WI38 (cell line): ENCODE data around the gene PRSS27.
A peak's percentile ranks its signal among the peaks of the same experiment; 100 is the strongest.

Source experiments
- H3K4me3 ChIP-seq: 2 replicates; pipeline ENCODE4 v1.5.1; 2011; ENCODE audit warnings: low read depth, mild to moderate bottlenecking, control low read depth, low read length
- TF ChIP-seq, protein P1 (sequence below): IDR thresholded peaks from 2 replicates; pipeline ENCODE4 v1.5.1; 2012; ENCODE audit warnings: low read depth, mild to moderate bottlenecking, control low read depth, low read length

PRSS27 gene

DNA sequence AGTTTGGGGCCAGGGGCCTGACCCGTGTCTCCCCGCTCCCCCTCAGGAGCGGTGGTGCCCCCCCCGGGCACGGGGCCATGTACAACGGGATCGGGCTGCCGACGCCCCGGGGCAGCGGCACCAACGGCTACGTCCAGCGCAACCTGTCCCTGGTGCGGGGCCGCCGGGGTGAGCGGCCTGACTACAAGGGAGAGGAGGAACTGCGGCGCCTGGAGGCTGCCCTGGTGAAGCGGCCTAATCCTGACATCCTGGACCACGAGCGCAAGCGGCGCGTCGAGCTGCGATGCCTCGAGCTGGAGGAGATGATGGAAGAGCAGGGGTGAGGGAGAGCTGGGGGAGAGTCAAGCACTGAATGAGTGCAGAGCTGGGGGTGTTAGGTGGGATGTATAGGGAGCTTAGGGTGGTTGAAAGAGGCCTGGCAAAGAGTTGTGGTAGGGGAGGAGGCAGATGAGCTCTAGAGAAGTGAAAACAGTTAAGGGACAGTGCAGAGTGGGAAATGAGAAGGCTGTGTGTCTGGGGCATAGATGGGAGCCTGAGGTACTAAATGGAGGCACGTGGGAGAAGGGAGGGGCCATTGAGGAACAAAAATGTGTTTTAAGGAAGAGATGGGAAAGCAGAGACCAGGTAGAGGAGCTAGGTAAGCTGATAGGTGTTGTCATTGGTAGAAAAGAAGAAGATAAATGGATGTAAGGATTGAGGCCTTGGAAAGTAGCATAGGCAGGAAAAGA, 36.4 kb upstream of the PRSS27 start:
- TF ChIP-seq, protein P1, sequence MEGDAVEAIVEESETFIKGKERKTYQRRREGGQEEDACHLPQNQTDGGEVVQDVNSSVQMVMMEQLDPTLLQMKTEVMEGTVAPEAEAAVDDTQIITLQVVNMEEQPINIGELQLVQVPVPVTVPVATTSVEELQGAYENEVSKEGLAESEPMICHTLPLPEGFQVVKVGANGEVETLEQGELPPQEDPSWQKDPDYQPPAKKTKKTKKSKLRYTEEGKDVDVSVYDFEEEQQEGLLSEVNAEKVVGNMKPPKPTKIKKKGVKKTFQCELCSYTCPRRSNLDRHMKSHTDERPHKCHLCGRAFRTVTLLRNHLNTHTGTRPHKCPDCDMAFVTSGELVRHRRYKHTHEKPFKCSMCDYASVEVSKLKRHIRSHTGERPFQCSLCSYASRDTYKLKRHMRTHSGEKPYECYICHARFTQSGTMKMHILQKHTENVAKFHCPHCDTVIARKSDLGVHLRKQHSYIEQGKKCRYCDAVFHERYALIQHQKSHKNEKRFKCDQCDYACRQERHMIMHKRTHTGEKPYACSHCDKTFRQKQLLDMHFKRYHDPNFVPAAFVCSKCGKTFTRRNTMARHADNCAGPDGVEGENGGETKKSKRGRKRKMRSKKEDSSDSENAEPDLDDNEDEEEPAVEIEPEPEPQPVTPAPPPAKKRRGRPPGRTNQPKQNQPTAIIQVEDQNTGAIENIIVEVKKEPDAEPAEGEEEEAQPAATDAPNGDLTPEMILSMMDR: no peak
- H3K4me3 ChIP-seq: no peak overlapping the region

DNA sequence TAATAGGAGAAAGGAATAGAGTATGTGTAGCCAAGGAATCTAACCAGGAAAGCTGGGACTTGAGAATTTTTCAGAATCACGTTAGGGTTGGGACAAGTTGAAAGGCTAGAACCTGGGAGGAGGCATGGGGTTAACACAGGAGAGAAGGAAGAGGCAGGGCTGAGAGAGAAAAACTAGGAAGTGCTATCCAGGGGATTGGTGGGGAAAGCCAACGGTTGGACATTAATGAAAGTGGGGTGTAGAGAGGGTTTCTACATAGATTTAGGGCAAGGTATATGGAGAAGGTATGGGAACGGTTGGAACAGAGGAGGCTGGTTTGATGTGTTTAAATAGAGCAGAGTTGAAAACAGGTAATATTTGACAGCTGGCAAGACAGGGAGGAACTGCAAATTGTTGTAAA, 35.1 kb upstream of the PRSS27 start:
- peak overlapping the region; percentile 82 for H3K4me3 ChIP-seq

DNA sequence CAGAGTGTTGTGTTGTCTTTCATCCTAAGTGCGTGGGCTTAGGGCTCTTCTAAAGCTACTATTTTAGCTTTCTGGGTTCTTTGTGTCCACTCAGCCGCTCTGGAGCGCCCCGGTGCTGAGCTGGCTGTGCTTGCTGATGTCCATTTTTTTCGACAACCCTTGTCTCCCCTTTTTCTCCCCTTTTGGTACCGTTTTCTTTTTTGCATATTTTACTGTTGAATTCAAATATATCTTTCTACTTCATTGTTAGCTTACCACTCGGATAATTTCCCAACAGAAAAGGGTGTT, 33.7 kb upstream of the PRSS27 start:
- TF ChIP-seq, protein P1: no peak
- peak overlapping the region; percentile 82 for H3K4me3 ChIP-seq

More for the DNA sequence above, 35.1 kb upstream of the PRSS27 start:
- TF ChIP-seq, protein P1: no peak

DNA sequence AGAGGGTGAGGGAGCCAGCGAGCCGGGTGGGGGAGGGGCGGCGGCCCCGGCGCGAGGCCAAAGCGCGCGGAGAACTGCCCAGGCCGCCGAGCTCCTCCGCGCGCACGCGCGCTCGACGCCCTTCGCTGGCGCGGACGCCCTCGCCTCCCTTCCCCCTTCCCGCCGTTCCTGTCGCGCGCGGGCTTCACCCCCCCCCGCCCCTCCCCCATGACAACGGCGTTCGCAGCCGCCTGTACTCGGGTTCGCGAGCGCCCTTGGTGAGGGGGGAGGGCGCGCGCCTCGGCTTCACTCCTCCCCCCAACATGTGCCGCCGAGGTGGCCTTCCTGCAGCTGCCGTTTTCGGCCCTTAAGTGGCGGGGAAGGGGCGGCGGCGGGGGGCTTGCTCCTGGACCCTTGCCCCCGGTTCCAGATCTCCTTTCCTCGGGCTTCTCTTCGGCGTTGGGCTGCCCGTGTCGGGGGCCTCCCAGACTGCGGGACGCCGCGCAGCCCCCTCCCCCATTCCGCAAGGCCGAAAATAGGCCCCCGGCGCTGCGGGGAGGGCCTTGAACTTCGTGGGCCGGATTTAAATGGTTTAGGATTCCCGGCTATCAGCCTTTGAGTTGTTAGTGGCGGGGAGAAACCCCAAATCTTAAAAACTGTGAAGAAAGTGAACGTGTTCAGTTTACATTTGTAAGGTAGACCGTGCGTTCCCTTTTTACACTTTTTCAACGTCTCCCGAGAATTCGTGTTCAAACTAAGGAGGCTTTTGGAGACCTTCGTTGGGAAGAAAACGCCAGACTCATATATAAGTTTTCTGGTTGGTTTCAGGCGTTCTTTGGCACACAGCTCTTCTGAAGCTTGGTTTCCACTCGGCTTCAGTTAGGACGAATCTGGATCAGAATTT, 33.1 kb upstream of the PRSS27 start:
- TF ChIP-seq, protein P1: no peak

DNA sequence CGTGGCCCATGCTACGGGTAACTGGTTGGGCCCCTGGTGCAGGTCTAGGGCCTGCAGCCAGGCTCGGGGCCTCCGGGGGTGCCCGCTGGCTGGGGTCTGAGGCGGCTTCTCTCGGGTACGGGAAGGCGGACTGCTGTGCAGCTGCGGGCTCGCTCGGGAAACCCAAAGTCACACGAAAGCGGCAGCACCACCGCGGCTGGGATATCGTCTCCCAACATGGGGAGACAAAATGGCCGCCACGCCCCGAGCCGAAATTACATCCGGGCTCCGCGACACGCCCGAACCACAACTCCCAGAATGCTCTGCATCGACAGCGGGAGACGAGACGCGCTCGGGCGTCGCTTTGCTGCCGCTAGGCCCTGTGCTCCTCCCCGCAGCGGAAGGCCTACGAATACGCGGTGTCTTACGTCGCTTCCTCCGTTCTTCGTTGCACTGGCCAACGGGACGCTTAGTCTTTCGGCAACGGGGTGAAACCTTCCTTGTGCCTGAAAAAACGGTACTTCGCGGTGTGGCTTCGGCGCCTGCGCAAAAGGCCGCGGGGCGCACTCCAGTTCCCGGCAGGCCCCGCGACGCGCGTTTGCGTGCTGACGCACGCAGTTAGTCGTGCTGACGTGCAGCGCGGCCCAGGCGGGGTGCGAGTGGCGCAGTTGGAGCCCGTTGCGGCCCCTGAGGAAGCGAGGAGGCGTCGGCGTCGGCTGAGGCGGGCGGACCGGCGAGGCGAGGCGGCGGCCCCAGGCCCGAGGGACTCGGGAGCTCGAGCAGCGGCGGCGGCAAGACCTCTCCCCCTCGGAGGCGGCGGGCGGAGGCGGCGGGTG, 32.2 kb upstream of the PRSS27 start, which contains the start of gene SRRM2:
Gene SRRM2, plus strand, starts transcription at position 604 of the 815 bp plus-strand sequence. CDS start 3,727 bp downstream, outside the sequence.
- peak within 1 kb of the TSS; percentile 82 for H3K4me3 ChIP-seq
- TF ChIP-seq, protein P1: no peak

More for the DNA sequence above, 33.1 kb upstream of the PRSS27 start:
- H3K4me3 ChIP-seq: peak overlapping the region; percentile 82

DNA sequence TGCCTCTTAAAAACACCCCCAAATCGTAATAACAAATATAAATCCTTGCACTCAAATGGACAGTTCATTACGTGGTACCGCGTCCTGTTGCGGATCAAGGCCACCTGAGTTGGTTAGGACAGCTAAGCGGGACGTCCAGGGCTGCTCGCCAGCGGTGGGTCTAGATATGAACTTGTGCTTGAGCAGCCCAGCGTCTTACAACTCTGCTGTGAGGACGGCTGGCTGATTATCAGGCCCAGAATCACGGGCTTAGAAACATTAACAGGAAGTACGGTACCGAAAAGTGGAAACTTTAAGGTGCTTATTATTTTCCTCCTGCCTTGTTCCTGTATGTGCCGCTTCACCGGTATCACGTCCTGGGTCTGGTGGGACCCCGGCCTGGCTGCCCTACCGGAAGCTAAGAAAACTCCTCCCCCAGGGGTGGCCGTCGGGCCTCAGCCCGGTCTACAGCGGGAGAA, 31.6 kb upstream of the PRSS27 start:
- peak overlapping the region; percentile 82 for H3K4me3 ChIP-seq
- TF ChIP-seq, protein P1: no peak
